Astrocyte (in vitro differentiated cells and primary cell): ENCODE data around the gene TMEM8B.
"Not testable (repeated sequence)": the region's sequence is repeated elsewhere in the genome, so short reads cannot be mapped to it uniquely, and the experiment has no call there.

Experiments used
- CTCF ChIP-seq: IDR thresholded peaks from 2 replicates; pipeline ENCODE4 v1.5.1; 2011; ENCODE audit warnings: low read depth, mild to moderate bottlenecking, inconsistent platforms, low read length, moderate library complexity; ENCODE audit not compliant: insufficient read depth
- EZH2 ChIP-seq: IDR thresholded peaks from 2 replicates; pipeline ENCODE4 v1.6.1; 2012; ENCODE audit warnings: mild to moderate bottlenecking, low read length, inconsistent platforms; ENCODE audit not compliant: insufficient read depth

GRCh38 chr9:35897376-35898099 lies 68.5 kb downstream of the TMEM8B start:
- TF ChIP-seq CTCF, EZH2: not testable (repeated sequence)
